Prostate gland (tissue), 2 donors: ENCODE data around the gene GPR45. TPM values are rescaled to one million over a fixed set of nuclear protein-coding genes. Genes with fewer than 3 reads are reported as not detected.

Experiments
- DNase-seq: peaks from one replicate; pipeline ENCODE4 v3.0.0-alpha.2; 2019; ENCODE audit warnings: low spot score
- H3K27ac ChIP-seq, 2 donors: fragments of 200-600 bp; sonication (generic); 2 replicates each; pipeline ENCODE4 v1.5.1; 2017 to 2019
- H3K27me3 ChIP-seq: fragments of 200-600 bp; sonication (generic); replicated peaks from 2 replicates; pipeline ENCODE4 v1.5.1; 2019; ENCODE audit not compliant: insufficient read depth
- H3K36me3 ChIP-seq, 2 donors: fragments of 200-600 bp; sonication (generic); 1 replicate in 1 of 2; 2 replicates in 1 of 2; pipeline versions ENCODE4 v1.5.1 to v1.8.1; 2017 to 2019
- H3K4me1 ChIP-seq: fragments of 200-600 bp; sonication (generic); replicated peaks from 2 replicates; pipeline ENCODE4 v1.5.1; 2019
- H3K4me3 ChIP-seq, 2 donors: fragments of 200-600 bp; sonication (generic); 2 replicates each; pipeline ENCODE4 v1.5.1; 2017 to 2019
- H3K9me3 ChIP-seq: fragments of 200-600 bp; sonication (generic); 2 replicates; pipeline ENCODE4 v1.5.1; 2017
- POLR2A ChIP-seq: fragments of 450-650 bp; IDR thresholded peaks from one replicate; pipeline ENCODE4 v1.6.1; 2016; ENCODE audit warnings: antibody characterized with exemption, mild to moderate bottlenecking
- POLR2AphosphoS5 ChIP-seq: sonication (generic); formaldehyde crosslinking; IDR thresholded peaks from one replicate; pipeline ENCODE4 v1.6.1; 2017; ENCODE audit warnings: antibody characterized with exemption
- WGBS: methylation state at CpG from one replicate; pipeline ENCODE4 v1.1.5; 2018; 5-methylcytosine and 5-hydroxymethylcytosine counted together
- intact Hi-C: fragments of 100-400 bp; cut with DNase I; formaldehyde crosslinking; loops from one replicate; pipeline ENCODE4 v1.14.2; 2022
- total RNA-seq, 2 donors: library from RNA; depleted of rRNA; stranded (reverse); fragments of >200 nt; gene quantifications; one replicate each; pipeline ENCODE4 v1.1.0, GENCODE V29; 2016
- TF ChIP-seq, protein P1 (sequence below), 4 experiments: fragments of 200-600 bp in 2 of 4; fragments of 450-650 bp in 2 of 4; sonication (generic) in 2 of 4; IDR thresholded peaks; 1 replicate in 3 of 4; 2 replicates in 1 of 4; pipeline ENCODE4 v1.5.1; 2016 to 2019; ENCODE audit warnings: antibody characterized with exemption in 4 of 4, mild to moderate bottlenecking in 2 of 4, moderate library complexity in 2 of 4

Gene GPR45
- total RNA-seq, 2 donors from 2014 or later = not detected

DNA sequence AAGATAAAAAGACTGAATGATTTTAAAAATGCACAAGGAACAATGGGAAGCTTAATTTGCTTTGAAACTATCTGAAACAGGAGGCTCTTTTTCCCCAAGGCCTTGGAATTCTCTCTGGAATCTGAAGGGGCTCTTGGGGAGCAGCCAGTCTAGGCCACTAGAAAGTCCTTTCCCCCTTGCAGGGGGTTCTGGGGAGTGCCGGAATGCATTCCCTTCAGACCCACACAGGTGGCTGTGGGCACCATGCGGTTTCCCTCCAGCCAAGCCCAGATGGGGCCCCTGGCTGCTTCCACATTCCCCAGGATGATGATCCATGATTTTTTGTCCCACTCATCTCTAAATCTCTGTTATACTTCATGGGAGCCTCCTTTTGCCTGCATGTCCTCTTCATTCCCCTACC, 10.7 kb downstream of the GPR45 start:
- Histone ChIP-seq H3K4me1 (no peaks in the 10 kb centered on the region), H3K27ac (no peak overlapping the region), H3K4me3 (no peak overlapping the region), H3K36me3 (no peaks in the 10 kb centered on the region), H3K27me3 (no peaks in the 10 kb centered on the region), H3K9me3 (no peaks in the 10 kb centered on the region)
- DNase-seq = no peak
- WGBS = 92% methylated on average over 2 of the region's 2 CpGs
- intact Hi-C loops = no loop called here
- TF ChIP-seq POLR2AphosphoS5 (no peak), POLR2A (no peak)
- TF ChIP-seq, protein P1, sequence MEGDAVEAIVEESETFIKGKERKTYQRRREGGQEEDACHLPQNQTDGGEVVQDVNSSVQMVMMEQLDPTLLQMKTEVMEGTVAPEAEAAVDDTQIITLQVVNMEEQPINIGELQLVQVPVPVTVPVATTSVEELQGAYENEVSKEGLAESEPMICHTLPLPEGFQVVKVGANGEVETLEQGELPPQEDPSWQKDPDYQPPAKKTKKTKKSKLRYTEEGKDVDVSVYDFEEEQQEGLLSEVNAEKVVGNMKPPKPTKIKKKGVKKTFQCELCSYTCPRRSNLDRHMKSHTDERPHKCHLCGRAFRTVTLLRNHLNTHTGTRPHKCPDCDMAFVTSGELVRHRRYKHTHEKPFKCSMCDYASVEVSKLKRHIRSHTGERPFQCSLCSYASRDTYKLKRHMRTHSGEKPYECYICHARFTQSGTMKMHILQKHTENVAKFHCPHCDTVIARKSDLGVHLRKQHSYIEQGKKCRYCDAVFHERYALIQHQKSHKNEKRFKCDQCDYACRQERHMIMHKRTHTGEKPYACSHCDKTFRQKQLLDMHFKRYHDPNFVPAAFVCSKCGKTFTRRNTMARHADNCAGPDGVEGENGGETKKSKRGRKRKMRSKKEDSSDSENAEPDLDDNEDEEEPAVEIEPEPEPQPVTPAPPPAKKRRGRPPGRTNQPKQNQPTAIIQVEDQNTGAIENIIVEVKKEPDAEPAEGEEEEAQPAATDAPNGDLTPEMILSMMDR (IDR thresholded peaks at IDR 0.05) = no peak

DNA sequence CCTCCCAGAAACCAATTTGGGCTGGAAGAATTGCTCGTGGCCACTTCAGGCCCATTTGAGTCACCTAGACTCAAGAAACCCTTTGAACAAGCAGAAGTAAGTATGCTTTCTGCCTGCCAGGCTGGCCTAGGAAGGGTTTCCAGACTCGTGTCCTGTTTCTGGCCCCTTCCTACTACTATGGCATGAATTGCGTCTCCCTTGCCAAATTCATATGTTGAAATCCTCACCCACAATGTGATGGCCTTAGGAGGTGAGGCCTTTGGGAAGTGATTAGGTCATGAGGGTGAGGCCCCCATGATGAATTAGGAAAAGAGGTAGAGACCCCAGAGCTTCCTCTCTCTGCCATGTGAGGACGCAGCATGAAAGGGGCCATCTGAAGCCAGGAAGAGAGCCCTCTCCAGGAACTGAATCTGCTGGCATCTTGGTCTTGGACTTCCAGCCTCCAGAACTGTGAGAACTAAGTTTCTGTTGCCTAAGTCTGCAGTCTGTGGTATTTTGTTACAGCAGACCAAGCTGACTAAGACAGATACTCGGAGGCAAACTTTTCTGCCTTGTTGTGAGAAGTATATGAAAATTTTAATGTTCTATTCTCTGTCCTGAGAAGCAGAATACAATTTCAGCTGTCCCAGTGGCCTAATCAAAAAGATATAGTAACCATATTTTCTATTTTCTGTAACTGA, 13.1 kb downstream of the GPR45 start:
- H3K9me3 ChIP-seq = no peaks in the 10 kb centered on the region
- 89% methylated on average over 5 of the region's 5 CpGs for WGBS
- H3K27me3 ChIP-seq = no peaks in the 10 kb centered on the region
- H3K4me3 ChIP-seq = no peak overlapping the region
- H3K4me1 ChIP-seq = no peaks in the 10 kb centered on the region
- H3K27ac ChIP-seq = no peak overlapping the region
- no peak for TF ChIP-seq POLR2AphosphoS5
- TF ChIP-seq, protein P1 (IDR thresholded peaks at IDR 0.05) = no peak
- no peak for TF ChIP-seq POLR2A
- intact Hi-C loops = no loop called here
- no peaks in the 10 kb centered on the region for H3K36me3 ChIP-seq
- DNase-seq = no peak

DNA sequence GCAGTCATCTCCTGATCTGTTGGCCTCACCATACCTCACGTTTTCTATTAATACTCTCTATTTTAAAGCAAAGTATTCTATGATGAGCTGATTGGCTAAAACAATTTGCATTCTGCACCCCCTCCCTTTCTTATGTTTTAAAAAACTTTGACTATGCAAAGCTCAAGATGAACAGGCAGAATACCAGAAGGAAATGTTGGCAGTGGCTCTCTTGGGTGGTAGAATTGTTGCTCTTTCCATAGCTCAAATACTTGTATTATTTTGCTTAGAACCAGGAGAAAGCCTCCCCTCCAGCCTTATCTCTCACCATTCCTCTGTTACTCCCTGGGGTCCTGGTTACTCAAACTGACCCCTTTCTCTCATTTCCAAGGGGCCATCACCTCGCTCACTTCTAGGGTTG, 14.4 kb downstream of the GPR45 start:
- H3K4me1 ChIP-seq = no peaks in the 10 kb centered on the region
- H3K4me3 ChIP-seq = no peak overlapping the region
- no peaks in the 10 kb centered on the region for H3K9me3 ChIP-seq
- H3K36me3 ChIP-seq = no peaks in the 10 kb centered on the region
- DNase-seq = no peak
- H3K27ac ChIP-seq = no peak overlapping the region
- WGBS = 77% methylated on average over 2 of the region's 2 CpGs
- no peaks in the 10 kb centered on the region for H3K27me3 ChIP-seq
- intact Hi-C loops = no loop called here
- TF ChIP-seq, protein P1 (IDR thresholded peaks at IDR 0.05) = no peak
- no peak for TF ChIP-seq POLR2AphosphoS5
- TF ChIP-seq POLR2A = no peak

DNA sequence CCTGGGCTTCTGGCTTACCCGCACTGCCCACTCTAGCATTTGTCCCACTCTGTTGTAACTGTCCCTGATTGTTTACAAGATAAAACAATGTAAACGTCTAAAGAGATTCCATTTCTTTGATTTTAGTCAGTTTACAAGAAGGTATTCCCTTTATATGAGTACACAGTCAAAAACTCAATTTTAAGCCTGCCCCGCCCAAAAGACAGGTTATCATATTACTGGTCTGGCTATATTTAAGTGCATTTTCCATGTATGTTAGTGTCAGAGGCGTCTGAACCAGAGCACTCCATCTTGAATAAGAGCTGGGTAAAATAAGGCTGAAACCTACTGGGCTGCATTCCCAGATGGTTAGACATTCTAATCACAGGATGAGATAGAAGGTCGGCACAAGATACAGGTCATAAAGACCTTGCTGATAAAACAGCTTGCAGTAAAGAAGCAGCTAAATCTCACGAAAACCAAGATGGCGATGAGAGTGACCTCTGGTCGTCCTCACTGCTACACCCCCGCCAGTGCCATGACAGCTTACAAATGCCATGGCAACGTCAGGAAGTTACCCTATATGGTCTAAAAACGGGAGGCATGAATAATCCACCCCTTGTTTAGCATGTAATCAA, 15.0 kb downstream of the GPR45 start:
- 47% methylated on average over 11 of the region's 11 CpGs for WGBS
- Histone ChIP-seq H3K27ac (no peak overlapping the region), H3K4me1 (no peaks in the 10 kb centered on the region), H3K9me3 (no peaks in the 10 kb centered on the region), H3K4me3 (no peak overlapping the region), H3K27me3 (no peaks in the 10 kb centered on the region), H3K36me3 (no peaks in the 10 kb centered on the region)
- TF ChIP-seq POLR2AphosphoS5 (no peak), POLR2A (no peak)
- TF ChIP-seq, protein P1 (IDR thresholded peaks at IDR 0.05) = no peak
- intact Hi-C loops = no loop called here
- DNase-seq = no peak

DNA sequence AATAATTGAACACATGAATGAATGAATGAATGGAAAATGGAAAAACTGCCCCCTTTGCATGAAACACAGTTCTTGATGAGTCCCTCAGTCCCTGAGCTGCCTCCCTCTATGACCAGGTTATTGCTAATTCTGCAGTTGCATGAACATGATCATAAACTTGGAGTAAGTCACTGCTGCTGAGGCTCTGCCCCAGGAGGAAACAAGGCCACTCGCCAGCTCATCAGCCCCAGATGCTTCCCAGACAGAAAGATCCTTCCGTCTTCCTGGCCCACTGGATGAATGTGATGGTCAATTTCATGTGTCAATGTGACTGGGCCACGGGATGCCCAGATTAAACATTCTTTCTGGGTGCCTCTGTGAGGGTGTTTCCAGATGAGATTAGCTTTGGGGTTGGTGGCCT, 16.4 kb downstream of the GPR45 start:
- 95% methylated on average over 3 of the region's 3 CpGs for WGBS
- intact Hi-C loops = no loop called here
- Histone ChIP-seq H3K4me1 (no peaks in the 10 kb centered on the region), H3K27me3 (no peaks in the 10 kb centered on the region), H3K9me3 (no peaks in the 10 kb centered on the region), H3K27ac (no peak overlapping the region), H3K4me3 (no peak overlapping the region), H3K36me3 (no peaks in the 10 kb centered on the region)
- no peak for TF ChIP-seq POLR2AphosphoS5
- no peak for TF ChIP-seq POLR2A
- no peak for DNase-seq
